ENCODE measurements around the gene CHCHD2. TPM values are rescaled to one million over a fixed set of nuclear protein-coding genes. Genes with fewer than 3 reads are reported as not detected.
"Not testable (repeated sequence)": the region's sequence is repeated elsewhere in the genome, so short reads cannot be mapped to it uniquely, and the experiment has no call there.

Gene CHCHD2
- polyA plus RNA-seq, 1 donor: 342 TPM

DNA sequence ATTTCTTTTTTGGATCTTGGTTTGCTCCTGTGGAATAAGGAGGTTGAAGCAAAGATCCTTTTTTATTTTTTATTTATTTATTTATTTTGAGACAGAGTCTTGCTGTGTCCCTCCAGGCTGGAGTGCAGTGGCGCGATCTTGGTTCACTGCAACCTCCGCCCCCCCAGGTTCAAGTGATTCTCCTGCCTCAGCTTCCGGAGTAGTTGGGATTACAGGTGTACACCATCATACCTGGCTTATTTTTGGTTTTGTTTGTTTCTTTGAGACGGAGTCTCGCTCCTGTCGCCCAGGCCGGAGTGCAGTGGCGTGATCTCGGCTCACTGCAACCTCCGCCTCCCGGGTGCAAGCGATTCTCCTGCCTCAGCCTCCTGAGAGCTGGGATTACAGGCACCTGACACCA lies 39.9 kb downstream of the CHCHD2 start:
- H3K36me3 ChIP-seq (ENCODE audit: control insufficient read depth, insufficient read depth, low read length): peaks cover 43% of the 10 kb centered on the region

GRCh38 chr7:56063882-56064625 lies 42.2 kb downstream of the CHCHD2 start, which contains the start of gene SUMF2:
Gene SUMF2 (plus strand): TSS chr7:56064286. CDS start chr7:56064312, 26 bp downstream.
- Histone ChIP-seq H3K27ac (ENCODE audit: low read length) (peak within 1 kb of the TSS; percentile 89), H3K4me3 (ENCODE audit: low read length) (peak within 1 kb of the TSS; percentile 66), H3K27me3 (ENCODE audit: control insufficient read depth, insufficient read depth, low read length) (no peaks in the 10 kb centered on the region), H3K9me3 (ENCODE audit: control insufficient read depth, low read depth, low read length) (no peaks in the 10 kb centered on the region), H3K36me3 (ENCODE audit: control insufficient read depth, insufficient read depth, low read length) (peaks cover 44% of the 10 kb centered on the region), H3K4me1 (ENCODE audit: control insufficient read depth, insufficient read depth, low read length) (peaks cover 13% of the 10 kb centered on the region)
- DNase-seq: peak; percentile 92 to 94
- WGBS (ENCODE audit: insufficient coverage, low lambda C conversion rate): 14% methylated on average over 1 of the region's 49 CpGs

More for the DNA sequence above, 39.9 kb downstream of the CHCHD2 start:
- H3K9me3 ChIP-seq (ENCODE audit: control insufficient read depth, low read depth, low read length); H3K4me1 ChIP-seq (ENCODE audit: control insufficient read depth, insufficient read depth, low read length); H3K4me3 ChIP-seq (ENCODE audit: low read length); H3K27me3 ChIP-seq (ENCODE audit: control insufficient read depth, insufficient read depth, low read length); DNase-seq; H3K27ac ChIP-seq (ENCODE audit: low read length): not testable (repeated sequence)
- no CpG with 5 or more reads among the region's 13 CpGs for WGBS (ENCODE audit: insufficient coverage, low lambda C conversion rate)

DNA sequence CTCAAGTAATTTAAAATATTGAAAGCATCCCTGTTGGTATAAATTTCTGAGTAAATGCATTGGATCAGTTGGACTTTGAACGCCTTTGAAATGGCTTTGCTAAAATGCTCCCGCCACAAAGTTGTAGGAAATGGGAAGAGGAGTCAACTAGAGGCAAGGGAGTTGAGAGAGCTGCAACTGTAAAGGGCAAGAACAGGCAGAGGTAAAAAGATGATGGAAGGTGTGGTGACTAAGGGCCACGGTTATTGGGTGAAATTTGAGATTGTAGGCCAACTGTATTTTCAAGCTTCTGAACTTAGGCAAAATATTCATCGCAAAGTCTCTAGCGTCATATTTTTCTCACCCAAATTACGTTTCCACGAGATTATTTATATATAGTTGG lies 42.8 kb downstream of the CHCHD2 start:
- no peak for DNase-seq
- Histone ChIP-seq H3K27ac (ENCODE audit: low read length) (peak overlapping the region; percentile 89), H3K4me1 (ENCODE audit: control insufficient read depth, insufficient read depth, low read length) (peaks cover 13% of the 10 kb centered on the region), H3K36me3 (ENCODE audit: control insufficient read depth, insufficient read depth, low read length) (peaks cover 44% of the 10 kb centered on the region), H3K9me3 (ENCODE audit: control insufficient read depth, low read depth, low read length) (no peaks in the 10 kb centered on the region), H3K4me3 (ENCODE audit: low read length) (no peak overlapping the region), H3K27me3 (ENCODE audit: control insufficient read depth, insufficient read depth, low read length) (no peaks in the 10 kb centered on the region)
- 77% methylated on average over 5 of the region's 7 CpGs for WGBS (ENCODE audit: insufficient coverage, low lambda C conversion rate)

DNA sequence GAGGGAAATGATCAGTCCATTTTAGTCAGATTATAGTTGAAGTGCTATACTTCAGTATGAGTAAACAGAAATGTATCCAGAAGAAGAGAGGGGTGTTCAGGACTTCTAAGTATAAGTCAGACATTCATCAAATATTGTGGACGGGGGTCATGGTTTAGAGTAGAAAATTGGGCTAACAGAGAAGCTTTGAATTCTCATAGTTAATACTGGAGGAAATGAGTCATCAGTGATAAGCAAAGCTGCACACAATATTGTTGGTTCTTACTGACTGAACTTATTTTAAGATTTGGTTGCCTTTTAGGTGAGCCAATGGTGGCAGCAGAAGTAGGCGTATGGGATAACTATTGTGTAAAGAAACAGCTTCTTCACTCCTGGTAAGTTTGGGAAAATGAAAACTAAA lies 43.9 kb downstream of the CHCHD2 start:
- Histone ChIP-seq H3K4me1 (ENCODE audit: control insufficient read depth, insufficient read depth, low read length) (peaks cover 13% of the 10 kb centered on the region), H3K27ac (ENCODE audit: low read length) (peak overlapping the region; percentile 89), H3K27me3 (ENCODE audit: control insufficient read depth, insufficient read depth, low read length) (no peaks in the 10 kb centered on the region), H3K4me3 (ENCODE audit: low read length) (no peak overlapping the region), H3K9me3 (ENCODE audit: control insufficient read depth, low read depth, low read length) (no peaks in the 10 kb centered on the region), H3K36me3 (ENCODE audit: control insufficient read depth, insufficient read depth, low read length) (peaks cover 53% of the 10 kb centered on the region)
- WGBS (ENCODE audit: insufficient coverage, low lambda C conversion rate): 100% methylated on average over 1 of the region's 2 CpGs
- DNase-seq: peak in 1 of 2 donors; percentile 14

- no CpG with 5 or more reads among the region's 2 CpGs for WGBS (ENCODE audit: insufficient coverage, low lambda C conversion rate)
- Histone ChIP-seq H3K27me3 (ENCODE audit: control insufficient read depth, insufficient read depth, low read length) (no peaks in the 10 kb centered on the region), H3K4me3 (ENCODE audit: low read length) (no peak overlapping the region), H3K4me1 (ENCODE audit: control insufficient read depth, insufficient read depth, low read length) (peaks cover 10% of the 10 kb centered on the region), H3K27ac (ENCODE audit: low read length) (no peak overlapping the region), H3K36me3 (ENCODE audit: control insufficient read depth, insufficient read depth, low read length) (peaks cover 56% of the 10 kb centered on the region), H3K9me3 (ENCODE audit: control insufficient read depth, low read depth, low read length) (no peaks in the 10 kb centered on the region)
- DNase-seq: no peak
Measured at GRCh38 chr7:56053993-56054392, 52.3 kb downstream of the CHCHD2 start.

- Histone ChIP-seq H3K4me1 (ENCODE audit: control insufficient read depth, insufficient read depth, low read length) (peaks cover 14% of the 10 kb centered on the region), H3K9me3 (ENCODE audit: control insufficient read depth, low read depth, low read length) (no peaks in the 10 kb centered on the region), H3K27me3 (ENCODE audit: control insufficient read depth, insufficient read depth, low read length) (no peaks in the 10 kb centered on the region), H3K4me3 (ENCODE audit: low read length) (peak overlapping the region; percentile 63), H3K27ac (ENCODE audit: low read length) (peak overlapping the region; percentile 84), H3K36me3 (ENCODE audit: control insufficient read depth, insufficient read depth, low read length) (peaks cover 50% of the 10 kb centered on the region)
- DNase-seq: no peak
- no CpG with 5 or more reads among the region's 9 CpGs for WGBS (ENCODE audit: insufficient coverage, low lambda C conversion rate)
Measured at GRCh38 chr7:56053379-56053778, 52.9 kb downstream of the CHCHD2 start.

Other genes starting within 250 kb of the CHCHD2 start
- gene SEPTIN14, start 243.7 kb downstream of the CHCHD2 start, polyA plus RNA-seq: not detected
- gene ZNF713, start 219.0 kb downstream of the CHCHD2 start, polyA plus RNA-seq: 4.2 TPM
- gene MRPS17, start 154.6 kb downstream of the CHCHD2 start, polyA plus RNA-seq: 15.3 TPM
- 58.1 TPM for gene NIPSNAP2, start 141.9 kb downstream of the CHCHD2 start, polyA plus RNA-seq
- gene PSPH, start 55.0 kb downstream of the CHCHD2 start, polyA plus RNA-seq: 50.2 TPM
- 243 TPM for gene CCT6A, start 54.7 kb downstream of the CHCHD2 start, polyA plus RNA-seq
- 215 TPM for gene SUMF2, start 42.2 kb downstream of the CHCHD2 start, polyA plus RNA-seq
- 2.1 TPM for gene PHKG1, start 13.5 kb downstream of the CHCHD2 start, polyA plus RNA-seq
- 1.4 TPM for gene NUPR2, start 9.9 kb upstream of the CHCHD2 start, polyA plus RNA-seq

Measured in large intestine (tissue), 3 donors.